ENCODE measurements around the gene CHIT1.
A peak's percentile ranks its signal among the peaks of the same experiment; 100 is the strongest.
"Not testable (repeated sequence)": the region's sequence is repeated elsewhere in the genome, so short reads cannot be mapped to it uniquely, and the experiment has no call there.

Gene CHIT1

DNA sequence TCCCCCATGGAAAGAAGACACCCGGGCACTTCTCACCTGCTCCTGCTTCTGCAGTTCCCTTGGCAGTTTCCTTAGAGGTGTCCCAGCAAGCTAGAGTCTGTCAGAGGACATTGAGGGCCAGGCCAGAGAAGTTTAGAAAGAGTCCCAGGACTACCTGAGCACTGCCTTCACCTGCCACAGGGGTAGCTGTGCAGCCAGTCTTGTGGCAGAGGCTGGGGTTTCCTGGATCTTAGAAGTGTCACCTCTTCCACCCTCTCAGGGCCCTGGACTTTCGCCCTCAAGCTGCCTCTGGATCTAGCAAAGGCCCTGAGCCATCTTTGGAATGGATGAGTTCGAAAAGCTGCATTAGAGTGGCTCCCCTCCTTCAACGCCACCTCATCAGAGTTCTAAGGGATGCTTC, 41.0 kb upstream of the CHIT1 start:
- TF ChIP-seq, protein P1, sequence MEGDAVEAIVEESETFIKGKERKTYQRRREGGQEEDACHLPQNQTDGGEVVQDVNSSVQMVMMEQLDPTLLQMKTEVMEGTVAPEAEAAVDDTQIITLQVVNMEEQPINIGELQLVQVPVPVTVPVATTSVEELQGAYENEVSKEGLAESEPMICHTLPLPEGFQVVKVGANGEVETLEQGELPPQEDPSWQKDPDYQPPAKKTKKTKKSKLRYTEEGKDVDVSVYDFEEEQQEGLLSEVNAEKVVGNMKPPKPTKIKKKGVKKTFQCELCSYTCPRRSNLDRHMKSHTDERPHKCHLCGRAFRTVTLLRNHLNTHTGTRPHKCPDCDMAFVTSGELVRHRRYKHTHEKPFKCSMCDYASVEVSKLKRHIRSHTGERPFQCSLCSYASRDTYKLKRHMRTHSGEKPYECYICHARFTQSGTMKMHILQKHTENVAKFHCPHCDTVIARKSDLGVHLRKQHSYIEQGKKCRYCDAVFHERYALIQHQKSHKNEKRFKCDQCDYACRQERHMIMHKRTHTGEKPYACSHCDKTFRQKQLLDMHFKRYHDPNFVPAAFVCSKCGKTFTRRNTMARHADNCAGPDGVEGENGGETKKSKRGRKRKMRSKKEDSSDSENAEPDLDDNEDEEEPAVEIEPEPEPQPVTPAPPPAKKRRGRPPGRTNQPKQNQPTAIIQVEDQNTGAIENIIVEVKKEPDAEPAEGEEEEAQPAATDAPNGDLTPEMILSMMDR (IDR thresholded peaks at IDR 0.05; ENCODE audit: control insufficient read depth, extremely low read depth, insufficient read depth): no peak
- DNase-seq (ENCODE audit: low read depth): no peak

DNA sequence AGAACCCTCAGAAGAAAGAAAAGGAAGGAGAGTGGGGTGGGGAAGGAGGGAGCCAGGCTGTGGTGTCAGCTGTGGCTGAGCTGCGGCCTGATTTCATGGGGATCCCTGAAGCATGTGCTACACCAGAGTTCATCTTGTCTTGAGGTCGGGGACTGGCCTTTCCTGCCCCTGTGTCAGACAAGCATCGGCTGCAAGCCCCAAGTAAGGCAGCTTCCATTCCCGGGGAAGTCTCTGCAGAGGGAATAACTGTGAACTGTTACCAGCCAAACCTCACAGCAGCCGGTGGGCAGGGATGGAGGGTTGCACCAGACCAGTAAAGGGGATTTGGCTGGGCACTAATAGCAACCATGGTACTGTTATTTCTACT, 40.2 kb upstream of the CHIT1 start:
- H3K4me3 ChIP-seq (ENCODE audit: low read depth, low read length): no peak overlapping the region
- no peak for DNase-seq (ENCODE audit: low read depth)
- TF ChIP-seq, protein P1 (IDR thresholded peaks at IDR 0.05; ENCODE audit: control insufficient read depth, extremely low read depth, insufficient read depth): no peak

More for the DNA sequence above, 41.0 kb upstream of the CHIT1 start:
- no peak overlapping the region for H3K4me3 ChIP-seq (ENCODE audit: low read depth, low read length)

DNA sequence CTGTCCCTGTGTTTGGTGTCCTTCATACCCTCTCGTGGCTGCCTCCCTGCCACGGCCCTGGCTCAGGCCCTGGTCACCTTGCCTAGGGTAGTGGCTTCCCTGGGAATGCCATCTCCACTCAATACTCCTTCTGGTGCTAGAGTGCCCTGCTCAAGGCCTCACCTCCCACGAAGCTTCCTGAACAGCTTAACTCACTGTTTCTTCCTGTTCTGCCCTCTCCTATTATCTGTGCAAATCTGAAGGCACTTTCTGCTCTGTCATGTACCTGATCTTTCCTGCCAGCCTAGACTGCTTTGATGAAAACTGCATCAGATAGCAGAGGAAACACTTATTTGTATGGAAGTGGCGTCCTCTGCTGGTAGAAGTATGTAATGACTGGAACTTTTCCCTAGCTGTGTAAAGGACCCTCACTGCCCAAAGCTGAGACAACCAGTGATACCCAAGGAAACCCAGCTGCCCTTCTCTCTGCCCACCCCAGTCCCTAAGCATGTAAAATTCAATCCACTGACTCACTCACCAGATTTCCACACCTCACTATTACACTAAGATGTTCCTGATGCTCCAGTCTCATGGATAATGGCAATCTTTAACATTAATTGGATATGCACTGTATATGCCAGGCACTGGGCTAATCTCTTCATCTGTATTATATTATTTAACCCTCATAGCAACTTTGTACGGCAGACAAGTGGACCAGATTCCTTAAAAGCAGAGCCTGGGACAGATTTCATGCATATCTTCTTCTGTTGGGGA, 39.6 kb upstream of the CHIT1 start:
- TF ChIP-seq, protein P1 (IDR thresholded peaks at IDR 0.05; ENCODE audit: control insufficient read depth, extremely low read depth, insufficient read depth): peak; percentile 95
- DNase-seq (ENCODE audit: low read depth): peak; percentile 79
- H3K4me3 ChIP-seq (ENCODE audit: low read depth, low read length): no peak overlapping the region

DNA sequence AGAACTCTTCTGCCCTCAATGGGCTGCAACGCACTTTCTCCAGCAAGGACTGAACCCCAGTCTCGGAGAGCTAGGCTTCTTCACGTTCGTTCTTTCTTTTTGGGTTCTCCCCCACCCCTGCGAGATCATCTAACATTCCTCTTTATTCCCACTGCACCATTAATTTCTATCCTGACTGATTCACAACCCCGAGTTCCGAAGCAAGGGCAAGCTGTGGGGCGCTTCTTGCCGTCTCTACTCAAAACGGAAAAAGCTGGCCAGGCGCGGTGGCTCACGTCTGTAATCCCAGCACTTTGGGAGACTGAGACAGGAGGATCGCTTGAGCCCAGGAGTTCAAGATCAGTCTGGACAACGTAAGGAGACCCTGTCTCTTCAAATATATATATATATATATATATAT, 38.4 kb upstream of the CHIT1 start:
- DNase-seq (ENCODE audit: low read depth): no peak
- no peak overlapping the region for H3K4me3 ChIP-seq (ENCODE audit: low read depth, low read length)
- TF ChIP-seq, protein P1 (IDR thresholded peaks at IDR 0.05; ENCODE audit: control insufficient read depth, extremely low read depth, insufficient read depth): no peak

DNA sequence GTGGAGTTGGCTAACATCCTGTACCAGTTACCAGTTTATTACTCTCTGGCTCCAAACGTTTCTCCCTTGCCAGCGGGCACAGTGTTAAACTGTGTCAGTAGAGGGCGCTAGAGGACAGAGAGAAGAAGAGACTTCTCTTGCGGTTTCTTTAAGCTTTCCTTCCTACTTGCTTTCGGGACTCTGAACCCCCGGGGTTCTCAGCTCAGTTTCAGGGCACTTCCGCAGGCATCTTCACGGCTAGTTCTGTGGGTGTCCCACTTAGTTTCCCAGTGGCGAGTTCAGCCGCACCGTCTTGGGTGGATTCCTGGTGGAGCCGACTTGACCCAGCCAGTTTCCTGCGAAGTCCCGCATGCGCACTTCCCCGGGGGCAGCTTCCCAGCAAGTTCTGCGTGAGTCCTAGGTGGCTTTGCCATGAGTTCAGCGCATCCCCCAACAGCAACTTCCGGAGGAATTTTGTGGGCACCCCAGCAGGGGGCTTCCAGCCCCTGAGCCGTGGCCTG, 37.9 kb upstream of the CHIT1 start:
- TF ChIP-seq, protein P1 (IDR thresholded peaks at IDR 0.05; ENCODE audit: control insufficient read depth, extremely low read depth, insufficient read depth): peak; percentile 94
- H3K4me3 ChIP-seq (ENCODE audit: low read depth, low read length): peak overlapping the region; percentile 50
- DNase-seq (ENCODE audit: low read depth): peak; percentile 86

DNA sequence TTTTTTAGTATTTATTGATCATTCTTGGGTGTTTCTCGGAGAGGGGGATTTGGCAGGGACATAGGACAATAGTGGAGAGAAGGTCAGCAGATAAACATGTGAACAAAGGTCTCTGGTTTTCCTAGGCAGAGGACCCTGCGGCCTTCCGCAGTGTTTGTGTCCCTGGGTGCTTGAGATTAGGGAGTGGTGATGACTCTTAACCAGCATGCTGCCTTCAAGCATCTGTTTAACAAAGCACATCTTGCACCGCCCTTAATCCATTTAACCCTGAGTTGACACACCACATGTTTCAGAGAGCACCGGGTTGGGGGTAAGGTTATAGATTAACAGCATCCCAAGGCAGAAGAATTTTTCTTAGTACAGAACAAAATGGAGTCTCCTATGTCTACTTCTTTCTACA, 36.7 kb upstream of the CHIT1 start:
- not testable (repeated sequence) for H3K4me3 ChIP-seq (ENCODE audit: low read depth, low read length); DNase-seq (ENCODE audit: low read depth)

DNA sequence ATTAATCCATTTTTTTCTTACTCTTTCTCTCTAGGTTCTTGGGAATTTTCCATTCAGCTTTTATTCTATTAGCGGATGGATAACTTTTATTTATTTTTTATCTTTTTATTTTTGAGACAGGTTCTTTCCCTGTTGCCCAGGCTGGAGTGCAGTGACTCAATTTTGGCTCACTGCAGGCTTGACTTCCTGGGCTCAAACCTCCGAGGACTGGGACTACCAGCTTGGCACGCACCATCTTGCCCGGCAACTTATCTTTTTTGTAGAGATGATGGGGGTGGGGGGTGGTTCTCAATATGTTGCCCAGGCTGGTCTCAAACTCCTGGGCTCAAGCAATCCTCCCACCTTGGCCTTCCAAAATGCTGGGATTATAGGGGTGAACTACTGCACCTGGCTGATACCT, 36.1 kb upstream of the CHIT1 start:
- TF ChIP-seq, protein P1 (IDR thresholded peaks at IDR 0.05; ENCODE audit: control insufficient read depth, extremely low read depth, insufficient read depth): no peak
- no peak for DNase-seq (ENCODE audit: low read depth)
- no peak overlapping the region for H3K4me3 ChIP-seq (ENCODE audit: low read depth, low read length)

Measured in LNCaP clone FGC (cell line).